Adrenal gland (tissue), 12 donors: Measurements from ENCODE around the gene GABPB1. TPM values are rescaled to one million over a fixed set of nuclear protein-coding genes. Genes with fewer than 3 reads are reported as not detected.
A peak's percentile ranks its signal among the peaks of the same experiment; 100 is the strongest.

Source experiments
- DNase-seq, 7 donors: peaks; one replicate each; pipeline ENCODE4 v3.0.0-alpha.2; 2019 to 2020
- H3K27ac ChIP-seq, 5 donors: fragments of 200-600 bp; sonication (generic) in 4 of 5; 1 replicate in 3 of 5; 2 replicates in 2 of 5; pipeline versions ENCODE4 v1.5.1 to v1.8.0; 2016 to 2020; ENCODE audit warnings: mild to moderate bottlenecking in 1 of 5
- H3K27me3 ChIP-seq: fragments of 200-600 bp; 2 replicates; pipeline ENCODE4 v1.8.0; 2021
- H3K36me3 ChIP-seq, 2 donors: fragments of 200-600 bp; replicated peaks in 1 of 2; 1 replicate in 1 of 2; 2 replicates in 1 of 2; pipeline versions ENCODE4 v1.5.1 to v1.8.0; 2018 to 2022
- H3K4me1 ChIP-seq, 2 donors: fragments of 200-600 bp; replicated peaks in 1 of 2; 1 replicate in 1 of 2; 2 replicates in 1 of 2; pipeline versions ENCODE4 v1.5.1 to v1.8.0; 2018 to 2021
- H3K4me3 ChIP-seq, 4 donors: fragments of 200-600 bp; sonication (generic) in 3 of 4; one replicate each; pipeline ENCODE4 v1.5.1; 2016 to 2018
- H3K9me3 ChIP-seq, 3 donors: fragments of 200-600 bp; sonication (generic) in 1 of 3; replicated peaks in 1 of 3; 1 replicate in 2 of 3; 2 replicates in 1 of 3; pipeline versions ENCODE4 v1.5.1 to v1.8.0; 2016 to 2021
- POLR2A ChIP-seq, 2 donors: fragments of 450-650 bp; IDR thresholded peaks; one replicate each; pipeline ENCODE4 v1.6.1; 2017; ENCODE audit warnings: antibody characterized with exemption in 2 of 2, mild to moderate bottlenecking in 2 of 2, moderate library complexity in 1 of 2
- WGBS, 4 donors: extraction: QIAGEN DNeasy Blood & Tissue Kit in 2 of 4; methylation state at CpG; one replicate each; pipeline versions ENCODE4 v1.1.5 to v1.1.7; 2013 to 2017; 5-methylcytosine and 5-hydroxymethylcytosine counted together
- intact Hi-C, 2 donors: fragments of 100-400 bp; cut with DNase I; formaldehyde crosslinking; loops; one replicate each; pipeline versions ENCODE4 v1.14.1 to v1.15.0; 2022 to 2023
- polyA plus RNA-seq, 3 donors: library from polyadenylated mRNA; stranded (reverse); fragments of 200-250 nt in 2 of 3; fragments of 350-450 nt in 1 of 3; fragmentation: Illumina TruSeq in 1 of 3; extraction: RNeasy Lipid Tissue Mini Kit (QIAGEN cat#74804) in 1 of 3; gene quantifications; one replicate each; pipeline ENCODE4 v1.2.3, GENCODE V29; 2013 to 2014
- total RNA-seq, 9 donors: library from RNA; depleted of rRNA in 4 of 9; stranded (reverse); fragments of >200 nt in 4 of 9; fragments of 120-200 nt in 1 of 9; fragmentation: NEBNext Ultra II Directional in 1 of 9; extraction: Animal tissue kit (Norgen Biotek cat#: 25700) in 1 of 9; gene quantifications; one replicate each; pipeline versions ENCODE4 v1.1.0 to v1.2.4, GENCODE V29; 2013 to 2023
- TF ChIP-seq, protein P1 (sequence below), 6 experiments: fragments of 450-650 bp in 4 of 6; fragments of 200-600 bp in 2 of 6; sonication (generic) in 1 of 6; IDR thresholded peaks; 1 replicate in 5 of 6; 2 replicates in 1 of 6; pipeline versions ENCODE4 v1.5.1 to v1.8.0; 2016 to 2021; ENCODE audit warnings: antibody characterized with exemption in 6 of 6, mild to moderate bottlenecking in 2 of 6, moderate library complexity in 1 of 6
- donor health status: healthy with polysubstance abuse.
- donor health status: Bipolar disorder and iron deficiency.
- donor health status: DM: yes; HTN: yes; CAD: no.
- donor health status: DM: no; HTN: no; CAD: no.
- donor health status: DM: no; HTN: no; CAD: no.
- donor health status: DM: yes; HTN: yes; CAD: no.

The GABPB1 gene
- total and polyA plus RNA-seq, 12 donors, result 3.7 to 24.3 (median 14.7) TPM

DNA sequence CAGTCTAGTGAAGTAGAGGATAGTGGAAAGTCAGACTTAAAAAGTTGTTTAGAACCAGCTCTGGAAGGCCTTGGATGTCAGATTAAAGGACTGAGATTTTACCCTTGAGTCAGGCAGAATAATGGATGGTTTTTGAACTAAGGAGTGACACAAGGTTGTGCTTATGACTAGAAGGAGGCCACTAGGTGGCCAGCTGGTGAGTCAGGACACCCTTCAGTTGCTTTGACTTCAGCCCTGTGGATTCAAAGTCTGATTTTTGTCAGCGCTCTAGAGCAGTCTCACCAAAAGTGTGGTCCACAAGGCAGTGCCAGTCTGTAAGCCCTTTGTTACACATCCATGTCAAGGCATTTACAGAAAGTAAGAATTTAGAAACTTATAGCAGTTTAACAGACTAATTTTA is 3.8 kb upstream of the GABPB1 start:
- WGBS, 4 donors, result 64 to 77% (median 73%) methylated on average over 1 of the region's 1 CpG
- intact Hi-C loops, result no loop called here
- Histone ChIP-seq H3K4me3 (no peak overlapping the region), H3K27me3 (no peaks in the 10 kb centered on the region), H3K9me3 (no peaks in the 10 kb centered on the region), H3K4me1 (peaks cover 12 to 21% of the 10 kb centered on the region in 2 donors), H3K27ac (no peak overlapping the region), H3K36me3 (no peaks in the 10 kb centered on the region)
- no peak for TF ChIP-seq POLR2A (IDR thresholded peaks at IDR 0.05)
- TF ChIP-seq, protein P1, sequence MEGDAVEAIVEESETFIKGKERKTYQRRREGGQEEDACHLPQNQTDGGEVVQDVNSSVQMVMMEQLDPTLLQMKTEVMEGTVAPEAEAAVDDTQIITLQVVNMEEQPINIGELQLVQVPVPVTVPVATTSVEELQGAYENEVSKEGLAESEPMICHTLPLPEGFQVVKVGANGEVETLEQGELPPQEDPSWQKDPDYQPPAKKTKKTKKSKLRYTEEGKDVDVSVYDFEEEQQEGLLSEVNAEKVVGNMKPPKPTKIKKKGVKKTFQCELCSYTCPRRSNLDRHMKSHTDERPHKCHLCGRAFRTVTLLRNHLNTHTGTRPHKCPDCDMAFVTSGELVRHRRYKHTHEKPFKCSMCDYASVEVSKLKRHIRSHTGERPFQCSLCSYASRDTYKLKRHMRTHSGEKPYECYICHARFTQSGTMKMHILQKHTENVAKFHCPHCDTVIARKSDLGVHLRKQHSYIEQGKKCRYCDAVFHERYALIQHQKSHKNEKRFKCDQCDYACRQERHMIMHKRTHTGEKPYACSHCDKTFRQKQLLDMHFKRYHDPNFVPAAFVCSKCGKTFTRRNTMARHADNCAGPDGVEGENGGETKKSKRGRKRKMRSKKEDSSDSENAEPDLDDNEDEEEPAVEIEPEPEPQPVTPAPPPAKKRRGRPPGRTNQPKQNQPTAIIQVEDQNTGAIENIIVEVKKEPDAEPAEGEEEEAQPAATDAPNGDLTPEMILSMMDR (IDR thresholded peaks at IDR 0.05), result peak in 5 of 6 experiments; percentile 7 to 30 (median 28)
- DNase-seq, result peak in 2 of 7 donors; percentile 37 to 41

DNA sequence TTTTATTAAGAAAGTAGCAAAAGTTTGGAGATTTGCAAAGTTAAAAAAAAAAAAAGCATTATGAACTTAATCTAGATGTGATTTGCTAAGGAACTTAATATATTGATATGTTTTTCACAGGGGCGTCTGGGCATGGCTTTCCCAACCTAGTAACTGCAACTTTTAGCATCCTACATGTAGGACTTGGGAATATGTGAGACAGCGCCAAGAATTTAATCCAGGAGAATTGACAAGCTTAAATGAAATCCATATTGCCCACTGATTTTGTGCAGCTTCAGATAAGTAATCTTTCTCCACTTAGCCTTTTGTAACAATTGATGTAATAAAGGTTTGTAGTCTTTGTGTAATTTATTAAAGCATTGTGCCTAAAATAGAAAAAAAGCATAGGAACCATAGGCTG is 982 bp upstream of the GABPB1 start:
- Histone ChIP-seq H3K27me3 (no peaks in the 10 kb centered on the region), H3K36me3 (no peaks in the 10 kb centered on the region), H3K4me3 (peak overlapping the region in 2 of 4 donors; percentile 69 to 96), H3K9me3 (no peaks in the 10 kb centered on the region), H3K27ac (peak overlapping the region in 3 of 5 donors; percentile 98 to 99 (median 99)), H3K4me1 (peaks cover 19 to 45% of the 10 kb centered on the region in 2 donors)
- WGBS, 4 donors, result 8 to 25% (median 20%) methylated on average over 2 of the region's 2 CpGs
- intact Hi-C loops, result no loop called here
- no peak for DNase-seq
- TF ChIP-seq, protein P1 (IDR thresholded peaks at IDR 0.05), result no peak
- no peak for TF ChIP-seq POLR2A (IDR thresholded peaks at IDR 0.05)

DNA sequence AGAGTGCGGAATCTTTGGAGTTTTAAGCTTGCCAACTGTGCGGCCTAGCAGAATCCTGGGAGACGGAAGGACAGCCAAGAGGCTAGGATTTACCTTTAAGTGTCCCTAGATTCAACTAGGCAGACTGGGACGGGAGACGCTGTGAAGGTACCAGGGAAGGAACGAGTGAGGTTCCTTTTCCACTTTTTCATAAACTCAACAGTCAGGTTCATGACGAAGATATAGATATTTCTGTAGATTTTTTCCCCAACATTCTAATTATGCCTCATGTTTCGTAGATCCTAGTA is 564 bp upstream of the GABPB1 start:
- Histone ChIP-seq H3K27ac (peak overlapping the region; percentile 96 to 99 (median 98)), H3K9me3 (no peaks in the 10 kb centered on the region), H3K36me3 (no peaks in the 10 kb centered on the region), H3K4me3 (peak overlapping the region; percentile 69 to 96 (median 86)), H3K4me1 (peaks cover 19 to 49% of the 10 kb centered on the region in 2 donors), H3K27me3 (no peaks in the 10 kb centered on the region)
- no peak for TF ChIP-seq POLR2A (IDR thresholded peaks at IDR 0.05)
- TF ChIP-seq, protein P1 (IDR thresholded peaks at IDR 0.05), result no peak
- intact Hi-C loops, result no loop called here
- DNase-seq, result no peak
- 0 to 1% (median 0%) methylated on average over 8 of the region's 8 CpGs for WGBS, 4 donors

DNA sequence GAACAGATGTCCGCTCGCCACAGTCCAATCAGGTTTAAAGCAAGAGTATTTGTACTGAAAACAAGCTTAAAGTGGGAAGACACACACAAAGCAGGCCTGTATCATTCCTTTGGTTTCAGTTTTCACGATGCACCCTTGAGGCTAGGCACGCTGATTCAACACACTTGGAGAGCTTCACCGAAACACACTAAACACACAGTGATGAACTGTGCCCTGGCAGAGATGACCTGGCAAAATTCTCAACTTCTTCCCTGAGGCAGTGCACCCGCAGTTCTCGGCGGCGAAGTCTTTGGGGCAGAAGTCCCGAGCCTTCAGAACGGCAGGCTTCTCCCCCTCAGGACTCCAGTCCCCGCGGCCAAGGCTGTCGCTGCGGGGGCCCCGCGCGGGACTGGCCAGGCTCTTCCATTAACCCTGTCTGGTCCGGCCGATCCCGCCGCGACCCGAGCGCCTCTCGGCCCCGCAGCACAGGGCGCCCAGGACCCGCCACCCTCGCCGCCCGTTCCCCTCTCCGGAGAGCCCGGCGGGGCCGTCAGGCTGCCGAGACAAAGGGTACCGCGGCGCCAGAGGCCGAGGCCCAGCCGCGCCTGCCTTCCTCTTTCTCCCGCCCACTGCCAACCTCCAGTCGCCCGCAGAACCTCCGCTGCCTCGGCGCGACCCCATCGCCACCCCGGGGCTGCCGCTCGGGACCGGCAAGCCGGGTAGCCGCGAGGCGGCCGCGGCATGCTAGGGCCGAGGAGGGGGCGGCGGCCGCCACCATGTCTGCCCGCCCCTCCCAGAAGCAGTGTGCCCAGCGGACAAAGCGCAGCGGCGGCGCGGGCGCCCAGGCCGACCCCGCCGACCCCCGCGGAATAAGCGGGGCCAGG is 792 bp downstream of the GABPB1 start:
- H3K36me3 ChIP-seq, result no peaks in the 10 kb centered on the region
- peaks cover 19 to 62% of the 10 kb centered on the region in 2 donors for H3K4me1 ChIP-seq
- intact Hi-C loops, result no loop called here

More for the DNA sequence above, 792 bp downstream of the GABPB1 start:
- Histone ChIP-seq H3K9me3 (no peaks in the 10 kb centered on the region), H3K27ac (peak overlapping the region; percentile 96 to 99 (median 98)), H3K4me3 (peak overlapping the region; percentile 69 to 96 (median 86)), H3K27me3 (no peaks in the 10 kb centered on the region)
- peak; percentile 56 to 84 (median 64) for DNase-seq
- WGBS, 4 donors, result 0 to 2% (median 0%) methylated on average over 13 to 79 of the region's 79 CpGs
- TF ChIP-seq, protein P1 (IDR thresholded peaks at IDR 0.05), result no peak
- peak in 1 of 2 donors; percentile 82 for TF ChIP-seq POLR2A (IDR thresholded peaks at IDR 0.05)
